Effector CD8-positive, alpha-beta T cell (primary cell): ENCODE measurements around the gene KATNIP.
"Not testable (repeated sequence)": the region's sequence is repeated elsewhere in the genome, so short reads cannot be mapped to it uniquely, and the experiment has no call there.

Source experiments
- DNase-seq: peaks from one replicate; lab custom pipeline; 2025; lab: John Stamatoyannopoulos, UW

Gene KATNIP

DNA sequence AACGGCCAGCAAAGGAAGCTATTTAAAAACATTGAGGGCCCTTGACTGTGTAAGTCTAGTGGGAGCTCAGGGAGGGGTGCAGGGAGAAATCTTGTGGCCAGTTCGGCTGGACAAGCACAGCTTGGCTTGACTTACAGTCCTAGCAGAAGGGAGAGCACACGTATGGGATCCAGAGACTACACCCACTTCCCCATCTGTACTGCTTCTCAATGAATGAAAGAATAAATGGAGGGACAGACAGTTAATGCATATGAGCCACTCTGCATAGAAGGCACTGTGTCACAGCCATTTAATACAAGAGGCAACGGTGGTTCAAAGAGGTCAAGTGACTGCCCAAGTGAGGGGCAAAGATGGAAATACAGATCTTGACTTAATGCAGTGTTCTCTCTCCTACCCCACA is 15.7 kb upstream of the KATNIP start:
- no peak for DNase-seq

DNA sequence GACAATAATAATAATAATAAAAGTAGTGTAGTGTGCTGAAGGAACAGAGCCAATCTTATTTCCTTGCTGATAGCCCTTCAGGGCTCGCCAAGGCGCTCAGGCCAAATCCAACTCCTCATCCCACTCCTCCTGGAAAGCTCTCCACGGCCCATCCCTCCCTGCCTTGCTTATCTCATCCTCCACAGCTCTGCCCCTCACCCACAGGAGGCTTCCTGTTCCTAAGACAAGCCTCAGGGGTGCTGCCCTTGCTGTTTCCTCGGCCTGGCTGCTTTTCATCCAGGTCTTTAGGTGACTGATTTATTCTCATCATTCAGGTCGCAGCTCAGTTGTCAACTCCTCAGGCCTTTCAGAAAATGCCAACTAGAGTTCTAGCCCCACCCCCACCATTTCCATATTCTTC is 11.4 kb upstream of the KATNIP start:
- no peak for DNase-seq

DNA sequence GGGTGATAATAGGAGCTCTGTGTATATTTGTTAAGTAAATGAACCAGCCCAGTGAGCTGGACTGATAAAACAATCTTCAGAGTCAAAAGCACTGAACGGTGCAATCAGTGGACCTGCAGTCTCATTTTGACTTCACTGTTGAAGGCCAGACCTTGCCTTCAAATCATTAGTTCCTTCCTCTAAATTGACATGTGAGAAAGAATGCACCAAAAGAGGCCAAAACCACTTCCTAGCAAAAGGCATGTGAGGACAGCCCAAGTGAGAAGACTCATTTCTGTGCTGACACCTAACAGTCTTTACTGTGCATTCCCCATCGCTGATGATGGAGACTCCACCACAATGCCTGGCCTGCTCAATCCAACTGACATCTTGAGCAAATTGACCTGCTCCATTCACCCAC is 10.8 kb upstream of the KATNIP start:
- DNase-seq: no peak

DNA sequence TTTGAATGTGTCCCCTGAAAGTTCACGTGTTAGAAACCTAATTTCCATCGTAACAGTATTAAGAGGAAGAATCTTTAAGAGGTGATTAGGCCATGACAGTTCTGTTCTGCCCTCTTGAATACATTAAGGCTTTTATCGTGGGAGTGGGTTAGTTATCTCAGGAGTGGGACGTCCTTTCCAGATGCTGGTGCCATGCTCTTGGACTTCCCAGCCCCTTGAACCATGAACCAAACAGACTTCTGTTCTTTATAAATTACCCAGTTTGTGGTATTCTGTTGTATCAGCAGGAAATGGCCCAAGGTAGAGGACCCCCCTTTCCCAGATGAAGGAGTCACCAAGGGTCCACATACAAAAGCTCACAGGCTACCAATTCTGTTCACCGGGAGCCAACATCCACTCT is 10.3 kb upstream of the KATNIP start:
- DNase-seq: no peak

DNA sequence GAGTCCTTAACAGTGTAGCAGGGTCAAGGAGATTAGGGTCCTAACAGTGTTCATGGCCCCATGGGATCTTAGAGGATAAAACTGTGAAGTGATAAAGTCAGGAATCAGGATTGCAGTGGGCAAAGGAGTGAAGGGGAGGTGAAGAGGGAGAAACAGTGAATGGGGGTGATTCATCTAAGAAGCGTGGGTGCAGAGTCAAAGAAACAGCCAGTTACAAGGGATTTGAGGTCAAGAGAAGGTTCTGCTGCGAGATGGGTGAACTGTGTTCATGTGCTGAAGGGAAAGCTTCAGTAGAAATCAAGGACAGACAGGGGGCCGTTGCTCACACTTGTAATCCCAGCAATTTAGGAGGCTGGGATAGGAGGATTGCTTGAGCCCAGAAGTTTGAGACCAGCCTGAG is 6.1 kb upstream of the KATNIP start:
- DNase-seq: no peak

DNA sequence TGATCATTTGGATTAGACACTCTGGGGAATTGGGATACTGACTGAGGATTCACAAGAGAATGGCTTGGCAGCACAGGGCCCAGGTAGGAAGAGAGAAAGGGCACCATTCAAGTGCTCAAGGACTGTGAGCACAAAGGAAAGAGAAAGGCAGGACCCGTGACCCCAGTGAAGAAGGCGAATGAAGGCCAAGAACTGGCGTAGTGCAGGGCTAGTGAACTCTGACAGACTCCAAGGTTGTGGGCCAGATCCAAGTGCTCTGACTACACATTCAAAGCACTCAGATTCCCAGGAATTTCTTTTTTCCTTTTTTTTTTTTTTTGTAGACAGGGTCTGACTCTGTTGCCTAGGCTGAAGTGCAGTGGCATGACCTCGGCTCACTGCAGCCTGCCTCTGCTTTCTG is 5.3 kb upstream of the KATNIP start:
- DNase-seq: no peak

DNA sequence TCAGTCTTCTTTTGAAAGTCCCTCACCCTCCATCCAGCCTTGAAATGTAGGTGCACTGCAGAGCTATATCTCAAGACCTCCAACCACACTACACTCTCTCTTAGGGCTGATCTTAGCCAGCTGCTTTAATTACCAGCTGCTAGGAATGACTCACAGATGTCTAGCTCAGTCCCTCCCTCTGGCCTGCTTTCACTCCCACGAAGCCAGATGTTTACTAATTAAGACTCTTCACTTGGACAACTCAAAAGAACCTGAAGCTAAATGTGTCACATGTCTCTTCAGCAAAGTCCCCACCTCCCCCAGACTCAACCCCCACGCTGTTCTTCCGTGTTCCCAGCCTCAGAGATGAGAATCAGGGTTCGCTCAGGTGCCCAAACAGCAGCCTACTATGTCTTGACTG is 2.8 kb upstream of the KATNIP start:
- DNase-seq: no peak

DNA sequence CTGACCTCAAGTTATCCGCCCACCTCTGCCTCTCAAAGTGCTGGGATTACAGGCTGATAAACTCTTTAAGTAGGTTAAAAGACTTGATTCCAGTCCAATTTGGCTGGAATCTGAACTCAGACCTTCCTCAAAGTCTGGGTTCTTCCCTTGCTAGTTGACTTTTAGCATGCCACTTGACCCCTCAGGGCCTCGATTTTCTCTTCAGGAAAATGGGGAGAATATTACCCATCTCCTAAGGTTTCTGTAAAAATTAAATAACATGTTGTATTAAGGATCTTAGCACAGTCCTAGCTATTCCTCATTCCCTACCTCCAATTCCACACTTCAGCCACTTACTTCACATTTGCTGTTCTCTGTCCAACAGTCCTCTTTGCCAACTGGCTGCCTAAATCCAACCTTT is 2.1 kb upstream of the KATNIP start:
- no peak for DNase-seq

DNA sequence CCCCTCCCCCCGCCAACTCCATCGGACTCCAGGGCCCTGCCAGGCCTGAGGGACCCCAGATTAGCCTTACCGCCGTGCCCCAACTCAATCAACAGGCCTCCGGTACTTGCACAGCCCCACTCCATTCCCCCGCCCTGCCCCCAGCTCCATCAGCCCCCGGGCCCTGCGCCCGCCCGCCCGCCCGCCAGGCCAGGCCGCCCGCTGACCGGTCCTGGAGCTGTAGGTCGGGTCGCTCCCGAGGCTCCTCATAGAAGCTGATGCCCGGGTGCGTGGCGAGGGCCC is 539 bp upstream of the KATNIP start:
- no peak for DNase-seq

DNA sequence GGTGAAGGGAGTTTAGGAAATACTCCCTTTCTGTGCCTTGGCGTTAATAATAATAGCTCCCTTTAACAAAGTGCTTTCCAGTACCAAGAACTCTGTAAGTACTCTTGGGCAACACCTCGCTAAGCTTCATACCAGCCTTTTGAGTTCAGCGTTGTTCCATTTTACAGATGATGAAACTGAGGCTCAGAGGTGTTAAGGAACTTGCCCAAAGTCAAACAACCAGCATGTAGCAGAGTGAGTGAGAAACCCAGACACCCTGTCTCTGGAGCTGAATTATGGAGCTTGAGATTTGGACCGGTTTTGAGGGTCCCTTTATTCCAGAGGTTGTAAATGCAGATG is 607 bp downstream of the KATNIP start:
- DNase-seq: no peak

DNA sequence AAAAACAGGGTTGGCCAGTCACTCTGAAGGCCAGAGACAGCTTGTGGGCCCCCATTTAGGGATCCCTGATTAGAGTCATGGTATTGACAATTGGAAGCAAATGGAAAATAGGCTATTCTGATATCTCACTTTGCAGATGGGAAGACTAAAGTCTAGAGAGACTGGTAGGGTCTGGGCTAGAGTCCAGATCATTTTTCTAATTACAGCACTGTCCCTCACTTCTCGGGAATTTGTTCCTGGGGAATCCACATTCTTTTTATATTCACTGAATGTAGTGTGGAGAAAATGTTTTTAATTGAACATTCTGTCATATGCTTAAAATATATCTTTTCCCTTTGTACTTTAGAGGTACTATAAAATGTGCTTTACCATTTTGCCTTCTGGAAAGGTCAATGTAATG is 1.1 kb downstream of the KATNIP start:
- no peak for DNase-seq

DNA sequence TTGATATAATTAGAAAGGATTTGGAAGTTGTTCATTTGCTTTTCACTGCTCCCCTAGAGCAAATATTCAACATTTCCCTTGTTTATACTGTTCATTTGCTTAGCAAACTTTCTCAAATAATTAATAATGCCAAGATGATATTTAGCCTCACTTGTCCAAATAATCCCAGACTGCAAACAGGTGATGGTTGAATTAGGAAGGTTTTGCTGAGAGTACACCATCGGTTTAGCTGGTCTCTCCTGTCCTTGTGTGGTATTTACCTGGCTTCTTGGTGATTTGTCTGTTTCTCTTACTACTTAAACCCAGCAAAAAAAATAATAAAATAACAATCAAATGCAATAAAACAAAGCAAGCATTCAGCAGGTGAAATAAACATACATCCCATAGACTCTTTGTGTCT is 6.5 kb downstream of the KATNIP start:
- no peak for DNase-seq

DNA sequence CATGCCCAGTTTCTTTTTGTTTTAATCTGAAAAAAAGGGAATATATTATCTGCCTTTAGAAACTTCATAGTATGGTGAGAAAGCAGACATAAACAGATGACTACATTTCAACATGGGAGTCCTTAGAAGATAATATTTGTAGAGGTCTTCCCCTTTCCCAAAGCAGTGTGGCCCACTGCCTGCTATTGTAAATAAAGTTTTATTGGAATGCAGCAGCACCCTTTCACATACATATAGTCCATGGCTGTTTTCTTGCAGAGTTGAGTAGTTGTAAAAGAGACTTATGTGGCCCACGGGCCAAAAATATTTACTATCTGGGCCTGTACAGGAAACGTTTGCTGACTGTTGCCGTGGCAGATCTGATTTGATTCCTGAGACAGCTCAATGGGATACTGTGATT is 8.5 kb downstream of the KATNIP start:
- DNase-seq: no peak

DNA sequence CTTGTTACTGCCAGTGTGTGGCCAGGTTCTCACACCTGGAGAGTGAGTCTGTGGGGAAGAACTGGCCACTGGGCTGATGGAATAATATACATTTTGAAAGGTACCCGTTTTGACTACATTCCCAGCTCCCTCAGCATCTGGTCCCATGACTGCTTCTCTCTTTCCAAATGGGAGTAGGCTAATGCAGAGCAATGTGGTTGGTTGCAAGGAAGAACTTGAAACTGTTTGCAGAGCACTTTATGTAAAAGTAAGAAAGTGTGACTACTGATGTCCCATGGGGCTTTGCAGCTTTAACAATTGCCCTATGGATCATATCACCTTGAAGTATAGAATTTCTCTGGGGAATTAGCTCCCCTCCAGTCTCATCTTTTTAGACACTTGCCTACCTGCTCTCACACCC is 9.0 kb downstream of the KATNIP start:
- no peak for DNase-seq

DNA sequence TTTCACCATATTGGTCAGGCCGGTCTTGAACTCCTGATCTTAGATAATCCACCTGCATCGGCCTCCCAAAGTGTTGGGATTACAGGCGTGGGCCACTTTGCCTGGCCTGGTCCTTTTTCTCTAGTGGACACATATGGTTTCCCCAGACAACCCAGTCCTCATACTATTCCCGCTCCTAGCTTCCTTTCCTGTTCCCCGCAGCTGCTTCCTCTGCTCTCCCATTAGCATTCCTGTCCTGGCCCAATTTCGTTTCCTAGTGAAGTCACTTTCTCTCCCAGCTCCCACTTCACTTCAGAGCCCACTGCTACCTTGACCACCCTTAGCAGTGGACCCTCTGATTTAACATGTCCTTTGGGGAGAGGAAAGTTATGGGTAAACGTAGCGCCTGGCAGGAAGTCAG is 11.3 kb downstream of the KATNIP start:
- DNase-seq: no peak

DNA sequence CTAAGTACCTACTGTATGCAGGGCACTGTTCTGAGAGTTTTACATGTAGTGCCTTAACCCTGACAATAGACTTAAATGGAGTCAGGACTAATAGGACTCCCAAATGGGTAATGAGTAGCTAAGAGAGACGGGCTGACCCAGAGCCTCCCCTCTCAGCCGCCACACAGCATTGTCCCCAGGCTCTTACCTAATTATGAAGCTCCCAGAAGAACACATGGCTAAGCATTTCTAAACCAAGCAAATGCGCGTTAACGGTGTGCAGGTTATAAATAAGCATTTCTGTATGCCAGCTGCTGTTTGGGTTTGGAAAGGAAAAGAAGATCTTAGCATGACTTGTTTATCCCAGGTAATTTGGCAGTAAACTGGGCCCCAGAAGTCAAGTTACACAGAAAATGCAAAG is 14.3 kb downstream of the KATNIP start:
- DNase-seq: no peak

DNA sequence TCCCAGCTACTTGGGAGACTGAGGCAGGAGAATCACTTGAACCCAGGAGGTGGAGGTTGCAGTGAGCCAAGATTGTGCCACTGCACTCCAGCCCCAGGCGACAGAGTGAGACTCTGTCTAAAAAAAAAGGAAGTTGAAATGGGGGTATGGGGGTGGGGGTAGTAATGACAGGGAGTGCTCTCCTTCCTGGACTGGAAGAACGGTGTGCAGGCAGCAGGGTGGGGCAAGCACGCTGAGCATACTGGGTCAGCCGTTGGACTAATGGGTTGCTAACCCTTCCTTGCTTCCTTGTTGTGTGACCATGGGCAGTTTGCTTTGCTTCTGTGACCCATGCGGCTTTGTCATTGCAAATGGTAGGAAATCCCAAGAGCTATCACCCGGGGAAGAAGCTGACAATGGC is 16.5 kb downstream of the KATNIP start:
- no peak for DNase-seq

DNA sequence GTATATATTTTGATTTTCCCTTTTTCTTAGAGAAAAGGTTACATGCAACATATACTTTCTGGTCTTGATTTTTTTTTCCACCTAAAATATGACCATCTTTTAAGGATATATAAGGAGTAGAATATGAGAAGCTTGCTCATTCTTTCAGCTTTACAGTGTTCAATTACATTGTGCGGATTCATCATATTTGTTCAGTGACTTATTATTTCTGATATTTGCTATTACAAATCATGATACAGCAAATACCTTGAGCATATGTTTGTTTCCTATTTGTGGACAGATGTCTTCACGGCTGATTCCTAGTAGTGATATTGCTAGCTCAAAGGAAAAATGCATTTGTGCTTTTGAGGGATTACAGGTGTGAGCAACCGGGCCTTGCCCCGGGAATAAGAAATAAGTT is 18.1 kb downstream of the KATNIP start:
- DNase-seq: no peak

DNA sequence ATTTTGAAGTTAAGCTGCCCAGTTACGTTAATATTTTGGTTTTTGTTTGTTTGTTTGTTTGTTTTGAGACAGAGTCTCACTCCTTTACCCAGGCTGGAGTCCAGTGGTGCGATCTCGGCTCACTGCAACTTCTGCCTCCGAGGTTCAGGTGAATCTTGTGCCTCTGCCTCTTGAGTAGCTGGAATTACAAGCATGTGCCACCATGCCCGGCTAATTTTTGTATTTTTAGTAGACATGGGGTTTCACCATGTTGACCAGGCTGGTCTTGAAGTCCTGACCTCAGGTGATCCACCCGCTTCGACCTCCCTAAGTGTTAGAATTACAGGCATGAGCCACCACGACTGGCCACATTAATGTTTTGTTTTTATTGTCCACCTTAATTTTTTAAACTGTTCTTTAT is 21.0 kb downstream of the KATNIP start:
- not testable (repeated sequence) for DNase-seq

DNA sequence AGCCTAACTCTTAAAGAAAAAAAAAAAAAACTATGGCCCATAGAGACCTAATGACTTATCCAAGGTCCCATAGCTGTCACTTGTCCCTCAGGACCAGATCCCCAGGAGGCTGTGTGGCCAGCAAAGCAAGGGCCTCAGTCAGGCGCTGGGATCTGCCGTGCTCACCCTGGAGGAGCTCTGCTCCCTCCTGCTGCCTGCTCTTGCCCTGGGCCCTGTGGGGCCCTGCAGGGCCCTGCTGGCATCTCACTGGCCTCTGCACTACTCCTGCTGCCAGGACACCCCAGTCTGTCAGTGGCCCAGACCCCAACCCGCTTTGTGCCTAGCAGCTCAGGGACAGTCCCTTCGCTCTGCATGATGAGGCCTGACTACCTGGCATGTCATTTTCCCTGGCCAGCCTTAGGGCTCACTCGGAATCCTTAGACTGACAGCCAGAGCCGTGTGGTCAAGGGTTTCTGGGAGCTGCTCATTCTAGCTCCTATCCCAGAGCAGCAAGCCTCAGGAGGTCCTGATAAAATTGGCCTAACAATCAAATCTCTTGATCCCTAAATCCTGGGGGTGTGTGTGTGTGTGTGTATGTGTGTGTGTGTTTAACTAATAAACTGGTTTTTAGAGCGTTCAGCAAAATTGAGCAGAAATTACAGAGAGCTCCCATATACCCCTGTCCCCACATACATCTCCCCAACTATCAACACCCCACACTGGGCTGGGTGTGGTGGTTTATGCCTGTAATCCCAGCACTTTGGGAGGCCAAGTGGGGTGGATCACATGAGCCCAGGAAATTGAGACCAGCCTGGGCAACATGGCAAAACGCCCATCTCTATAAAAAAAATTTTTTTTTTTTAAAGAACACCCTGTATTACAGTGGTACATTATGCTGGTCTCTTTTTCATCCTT is 21.7 kb downstream of the KATNIP start:
- DNase-seq: no peak

DNA sequence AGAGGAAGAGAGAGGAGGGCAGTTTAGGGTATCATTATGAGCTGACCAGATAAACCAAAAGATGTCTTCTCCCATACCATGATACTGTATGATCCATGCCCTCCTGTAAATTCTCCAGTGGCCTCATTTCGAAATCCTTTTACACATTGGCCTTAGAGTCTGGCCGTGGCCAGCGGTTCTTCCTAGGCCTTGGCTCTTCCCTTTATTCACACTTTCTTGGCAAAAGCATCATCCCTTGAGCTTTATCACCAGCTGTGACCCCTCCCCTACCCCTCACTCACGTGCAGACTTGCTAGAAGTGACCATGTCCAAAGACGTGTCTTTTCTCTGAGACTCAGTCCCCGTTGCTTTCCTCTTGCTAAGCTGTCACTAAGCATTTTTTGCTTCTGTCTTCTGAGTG is 22.8 kb downstream of the KATNIP start:
- no peak for DNase-seq

DNA sequence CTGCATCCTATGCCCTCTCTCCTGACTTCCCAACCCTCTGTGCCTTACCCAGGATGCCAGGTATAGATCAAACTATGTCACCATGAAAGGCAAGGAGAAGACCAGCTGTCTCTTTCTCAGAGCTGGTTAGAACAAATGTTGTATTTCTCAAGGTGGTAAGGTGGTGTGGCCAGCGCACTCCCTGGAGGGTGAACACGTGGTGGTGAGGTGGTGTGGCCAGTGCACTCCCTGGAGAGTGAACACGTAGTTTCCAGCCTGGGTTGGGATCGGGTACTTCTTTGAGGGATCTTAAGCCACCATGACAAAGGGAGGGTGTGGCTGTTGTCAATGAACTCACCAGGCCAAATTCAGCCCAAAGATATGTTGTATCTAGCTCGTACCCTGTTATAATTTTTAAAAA is 26.8 kb downstream of the KATNIP start:
- DNase-seq: no peak

DNA sequence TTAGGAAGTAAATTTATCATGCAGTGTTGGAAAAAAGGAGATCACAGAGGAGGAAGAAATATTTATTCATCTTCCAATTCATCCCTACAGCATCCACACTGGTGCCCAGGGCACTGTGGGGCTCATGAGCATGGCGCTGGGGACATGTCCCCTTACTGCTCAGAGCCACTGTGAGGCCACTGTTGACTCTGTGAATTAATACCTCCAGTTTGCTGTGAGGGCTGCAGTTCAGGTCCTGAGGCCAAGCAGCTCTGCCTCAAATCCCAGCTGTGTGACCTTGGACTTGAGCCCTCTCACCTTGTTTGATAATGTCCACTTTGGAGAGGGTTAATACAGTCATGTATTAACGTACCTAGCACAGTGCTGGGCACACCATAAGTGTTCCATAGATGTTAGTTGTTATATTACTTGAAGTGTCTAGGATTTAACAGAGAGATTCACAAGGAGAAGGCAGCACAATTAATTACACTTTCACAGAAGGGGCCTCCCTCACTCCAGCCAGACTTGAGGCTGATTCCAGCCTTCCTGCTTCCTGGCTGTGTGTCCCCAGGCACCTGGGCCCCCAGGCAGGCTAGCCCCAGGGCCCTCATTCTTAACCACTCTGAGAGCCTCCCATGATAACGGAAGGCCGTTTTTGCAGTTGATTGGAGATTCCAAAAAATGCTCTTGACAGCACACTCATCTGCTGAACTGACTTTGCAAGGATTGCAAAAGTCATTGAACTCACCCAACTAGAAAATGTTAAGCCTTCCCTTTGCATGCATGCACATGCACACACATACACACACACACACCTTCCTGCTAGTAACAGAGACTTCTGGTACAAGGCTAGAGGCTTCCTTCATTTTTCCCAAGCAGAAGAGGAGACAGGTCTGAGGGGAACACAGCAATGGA is 29.4 kb downstream of the KATNIP start:
- no peak for DNase-seq

DNA sequence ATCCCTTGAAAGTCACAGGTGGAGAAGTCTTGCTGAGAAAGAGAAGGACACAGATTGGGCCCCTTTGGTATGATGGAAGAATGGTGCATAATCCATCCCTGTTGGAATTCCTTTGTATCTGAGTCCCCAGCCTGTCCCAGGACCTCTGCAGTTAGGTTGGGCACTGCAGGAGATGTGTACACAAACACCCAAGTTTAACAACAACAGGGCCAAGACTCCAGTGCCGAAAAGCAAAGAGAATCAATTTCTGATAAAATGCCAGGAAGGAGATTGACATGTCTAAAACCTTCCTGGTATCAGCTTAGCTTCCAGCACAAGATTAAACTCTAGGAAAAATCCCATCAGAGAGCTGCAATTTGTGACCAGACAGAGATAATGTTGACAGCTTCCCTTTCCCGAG is 32.9 kb downstream of the KATNIP start:
- no peak for DNase-seq
